Cardiac fibroblast (primary cell): ENCODE results near the gene PPIL4.

Experiments
- DNase-seq, 2 donors: peaks; one replicate each; pipeline versions ENCODE4 v3.0.0 to v3.0.0-alpha.2; 2010; ENCODE audit warnings: low read depth in 2 of 2
- H3K4me3 ChIP-seq, 2 donors: replicated peaks in 1 of 2; 1 replicate in 1 of 2; 2 replicates in 1 of 2; pipeline ENCODE4 v1.5.1; 2011; ENCODE audit warnings: low read depth in 2 of 2, low read length in 2 of 2, mild to moderate bottlenecking in 2 of 2, moderate library complexity in 1 of 2
- CTCF ChIP-seq: IDR thresholded peaks from one replicate; pipeline ENCODE4 v1.5.1; 2011; ENCODE audit warnings: low read depth, mild to moderate bottlenecking, low read length, inconsistent platforms

Gene PPIL4

GRCh38 chr6:149493761-149494320 lies 52.0 kb downstream of the PPIL4 start:
- H3K4me3 ChIP-seq: no peak overlapping the region
- TF ChIP-seq CTCF: no peak
- DNase-seq: no peak

- no peak overlapping the region for H3K4me3 ChIP-seq
- TF ChIP-seq CTCF: no peak
- no peak for DNase-seq
Observed at GRCh38 chr6:149492798-149493343, 53.0 kb downstream of the PPIL4 start.

GRCh38 chr6:149489967-149490366 lies 55.9 kb downstream of the PPIL4 start:
- no peak for TF ChIP-seq CTCF
- no peak overlapping the region for H3K4me3 ChIP-seq
- no peak for DNase-seq

GRCh38 chr6:149488815-149489214 lies 57.0 kb downstream of the PPIL4 start:
- DNase-seq: peak in 1 of 2 donors; percentile 14
- no peak overlapping the region for H3K4me3 ChIP-seq
- TF ChIP-seq CTCF: no peak

- DNase-seq: no peak
- TF ChIP-seq CTCF: no peak
- no peak overlapping the region for H3K4me3 ChIP-seq
Observed at GRCh38 chr6:149487316-149487715, 58.5 kb downstream of the PPIL4 start.

- DNase-seq: peak; percentile 15 to 17
- peak; percentile 13 for TF ChIP-seq CTCF
- no peak within 1 kb of the TSS for H3K4me3 ChIP-seq
Observed at GRCh38 chr6:149484733-149485700, 60.8 kb downstream of the PPIL4 start, which contains the start of gene ZC3H12D. Gene ZC3H12D, minus strand, starts transcription at chr6:149485014. Its CDS starts 10,471 bp downstream, at chr6:149474543.
